H1 (cell line): ENCODE results near the gene MCRS1. TPM values are rescaled to one million over a fixed set of nuclear protein-coding genes. Genes with fewer than 3 reads are reported as not detected.

ENCODE experiments used
- CTCF ChIA-PET: fragments of 300-600 bp; sonication (Branson Sonifier 250); formaldehyde crosslinking; loops from one replicate; lab custom pipeline; 2021; ENCODE audit not compliant: partially characterized antibody; lab: Charles Lee
- POLR2A ChIA-PET: fragments of 300-600 bp; sonication (Branson Sonifier 250); formaldehyde crosslinking; loops from one replicate; lab custom pipeline; 2021; ENCODE audit warnings: inconsistent platforms; ENCODE audit not compliant: partially characterized antibody; lab: Charles Lee
- DNase-seq, 2 experiments: peaks; one replicate each; pipeline versions ENCODE4 v3.0.0 to v3.0.0-alpha.2; 2010 to 2022; ENCODE audit warnings: low spot score in 2 of 2, low read depth in 1 of 2, mixed read lengths in 1 of 2
- FAIRE-seq: peaks from 2 replicates; lab custom pipeline; 2011; peaks lifted over from hg19 to GRCh38; lab: Jason Lieb, UNC
- H2AFZ ChIP-seq: 2 replicates; pipeline ENCODE4 v1.8.1; 2012; ENCODE audit warnings: low read length, inconsistent platforms
- H2AK5ac ChIP-seq: 2 replicates; pipeline ENCODE4 v1.6.1; 2013; ENCODE audit warnings: low read depth, low read length
- H2BK120ac ChIP-seq: replicated peaks from 2 replicates; pipeline ENCODE3; 2013; ENCODE audit warnings: low read depth, low read length, inconsistent platforms
- H2BK12ac ChIP-seq: 2 replicates; pipeline ENCODE4 v1.6.1; 2013; ENCODE audit warnings: low read depth, low read length
- H2BK15ac ChIP-seq: 2 replicates; pipeline ENCODE4 v1.6.1; 2013; ENCODE audit warnings: low read length
- H2BK20ac ChIP-seq: 2 replicates; pipeline ENCODE4 v1.6.1; 2013; ENCODE audit warnings: low read length
- H2BK5ac ChIP-seq: 2 replicates; pipeline ENCODE4 v1.6.1; 2013; ENCODE audit warnings: low read depth, low read length
- H3K14ac ChIP-seq: 2 replicates; pipeline ENCODE4 v1.6.1; 2013; ENCODE audit warnings: inconsistent platforms; ENCODE audit not compliant: insufficient read length
- H3K18ac ChIP-seq: 2 replicates; pipeline ENCODE4 v1.6.1; 2013; ENCODE audit warnings: low read length; ENCODE audit errors: extremely low read depth
- H3K23ac ChIP-seq: 2 replicates; pipeline ENCODE4 v1.6.1; 2013; ENCODE audit warnings: inconsistent platforms; ENCODE audit not compliant: insufficient read length
- H3K23me2 ChIP-seq: 2 replicates; pipeline ENCODE4 v1.6.1; 2013; ENCODE audit warnings: low read depth, low read length
- H3K27ac ChIP-seq: 2 replicates; pipeline ENCODE4 v1.6.1; 2011; ENCODE audit warnings: low read depth, low read length, inconsistent platforms
- H3K27me3 ChIP-seq, 4 experiments: replicated peaks in 1 of 4; 1 replicate in 1 of 4; 2 replicates in 3 of 4; pipeline versions ENCODE4 v1.6.1 to v1.8.1; 2011 to 2013; ENCODE audit warnings: low read length in 3 of 4, mild to moderate bottlenecking in 3 of 4, inconsistent platforms in 2 of 4, mixed read lengths in 2 of 4, moderate library complexity in 1 of 4; ENCODE audit not compliant: control insufficient read depth in 3 of 4, insufficient read depth in 3 of 4; ENCODE audit errors: extremely low read depth in 1 of 4
- H3K36me3 ChIP-seq, 4 experiments: 2 replicates each; pipeline versions ENCODE4 v1.6.1 to v1.8.1; 2011 to 2013; ENCODE audit warnings: mild to moderate bottlenecking in 4 of 4, low read length in 3 of 4, moderate library complexity in 2 of 4, control low read depth in 1 of 4, inconsistent platforms in 1 of 4; ENCODE audit not compliant: insufficient read depth in 4 of 4, control insufficient read depth in 2 of 4
- H3K4ac ChIP-seq: replicated peaks from 2 replicates; pipeline ENCODE3; 2013; ENCODE audit warnings: low read length, low read depth, mixed read lengths, inconsistent platforms; ENCODE audit not compliant: insufficient read length
- H3K4me1 ChIP-seq, 4 experiments: replicated peaks in 1 of 4; 1 replicate in 1 of 4; 2 replicates in 3 of 4; pipeline versions ENCODE4 v1.6.1 to v1.8.1; 2011 to 2013; ENCODE audit warnings: low read length in 3 of 4, inconsistent platforms in 2 of 4, mixed read lengths in 1 of 4; ENCODE audit not compliant: insufficient read depth in 4 of 4, control insufficient read depth in 3 of 4
- H3K4me2 ChIP-seq, 2 experiments: 2 replicates each; pipeline versions ENCODE4 v1.6.1 to v1.8.1; 2011 to 2013; ENCODE audit warnings: low read depth in 2 of 2, low read length in 2 of 2, control low read depth in 1 of 2, inconsistent platforms in 1 of 2, mild to moderate bottlenecking in 1 of 2; ENCODE audit not compliant: insufficient read depth in 1 of 2
- H3K4me3 ChIP-seq, 4 experiments: fragments of 200-600, 300-600 bp in 1 of 4; sonication (generic), shearing (Covaris generic), sonication (Bioruptor Twin) in 1 of 4; 2 replicates each; pipeline versions ENCODE4 v1.5.1 to v1.8.1; 2011 to 2016; ENCODE audit warnings: low read length in 4 of 4, low read depth in 3 of 4, control low read depth in 2 of 4, inconsistent platforms in 2 of 4, mild to moderate bottlenecking in 2 of 4, mixed read lengths in 1 of 4, moderate library complexity in 1 of 4; ENCODE audit not compliant: insufficient read depth in 2 of 4; ENCODE audit errors: extremely low read depth in 1 of 4
- H3K56ac ChIP-seq: replicated peaks from 2 replicates; pipeline ENCODE3; 2013; ENCODE audit warnings: low read depth, mild to moderate bottlenecking, mixed read lengths, low read length, inconsistent platforms; ENCODE audit not compliant: insufficient read length
- H3K79me1 ChIP-seq: 2 replicates; pipeline ENCODE4 v1.6.1; 2013; ENCODE audit warnings: low read depth, low read length, control low read depth
- H3K79me2 ChIP-seq, 2 experiments: 2 replicates each; pipeline versions ENCODE4 v1.6.1 to v1.8.1; 2012 to 2013; ENCODE audit warnings: low read length in 2 of 2, mild to moderate bottlenecking in 2 of 2, inconsistent platforms in 1 of 2; ENCODE audit not compliant: insufficient read depth in 2 of 2, control insufficient read depth in 1 of 2
- H3K9ac ChIP-seq, 4 experiments: replicated peaks in 1 of 4; 1 replicate in 1 of 4; 2 replicates in 3 of 4; pipeline versions ENCODE4 v1.6.1 to v1.8.1; 2011 to 2013; ENCODE audit warnings: low read depth in 3 of 4, low read length in 3 of 4, control low read depth in 2 of 4, mild to moderate bottlenecking in 2 of 4, moderate library complexity in 2 of 4, inconsistent platforms in 1 of 4; ENCODE audit errors: extremely low read depth in 1 of 4
- H3K9me3 ChIP-seq, 2 experiments: 2 replicates each; pipeline versions ENCODE4 v1.6.1 to v1.8.1; 2012 to 2013; ENCODE audit warnings: mild to moderate bottlenecking in 2 of 2, moderate library complexity in 2 of 2, control low read depth in 1 of 2, inconsistent platforms in 1 of 2, low read depth in 1 of 2, low read length in 1 of 2, mixed read lengths in 1 of 2; ENCODE audit not compliant: insufficient read depth in 2 of 2
- H4K20me1 ChIP-seq, 2 experiments: replicated peaks in 1 of 2; 2 replicates each; pipeline versions ENCODE3 to v1.8.1; 2011 to 2013; ENCODE audit warnings: inconsistent platforms in 2 of 2, low read length in 2 of 2, mild to moderate bottlenecking in 1 of 2; ENCODE audit not compliant: insufficient read depth in 2 of 2, control insufficient read depth in 1 of 2
- H4K5ac ChIP-seq: 2 replicates; pipeline ENCODE4 v1.6.1; 2013; ENCODE audit warnings: low read length, low read depth, mixed read lengths, inconsistent platforms; ENCODE audit not compliant: insufficient read length
- H4K8ac ChIP-seq: 2 replicates; pipeline ENCODE4 v1.8.0; 2013; ENCODE audit warnings: mild to moderate bottlenecking, moderate library complexity, low read length, inconsistent platforms; ENCODE audit not compliant: insufficient read depth; ENCODE audit errors: extremely low read depth
- H4K91ac ChIP-seq: replicated peaks from 2 replicates; pipeline ENCODE3; 2013; ENCODE audit warnings: low read length, mixed read lengths, inconsistent platforms; ENCODE audit not compliant: insufficient read length
- EP300 ChIP-seq, 2 experiments: IDR thresholded peaks; 1 replicate in 1 of 2; 2 replicates in 1 of 2; pipeline ENCODE4 v1.6.1; 2011 to 2012; ENCODE audit warnings: low read depth in 2 of 2, low read length in 2 of 2, mild to moderate bottlenecking in 2 of 2, borderline replicate concordance in 1 of 2, inconsistent platforms in 1 of 2, moderate library complexity in 1 of 2
- FOSL1 ChIP-seq: IDR thresholded peaks from 2 replicates; pipeline ENCODE4 v1.6.1; 2011; ENCODE audit warnings: mild to moderate bottlenecking, low read depth, low read length, moderate library complexity; ENCODE audit not compliant: insufficient read depth
- HDAC6 ChIP-seq: IDR thresholded peaks from one replicate; pipeline ENCODE4 v1.7.1; 2012; ENCODE audit warnings: low read depth, mild to moderate bottlenecking, inconsistent platforms, low read length, moderate library complexity
- KDM5A ChIP-seq: fragments of 200-600 bp; IDR thresholded peaks from 2 replicates; pipeline ENCODE4 v1.7.1; 2012; ENCODE audit warnings: mild to moderate bottlenecking, low read length, inconsistent platforms, mixed read lengths
- POLR2AphosphoS5 ChIP-seq: IDR thresholded peaks from 2 replicates; pipeline ENCODE4 v1.6.1; 2011; ENCODE audit warnings: low read depth, low read length
- POU5F1 ChIP-seq: IDR thresholded peaks from 2 replicates; pipeline ENCODE4 v1.6.1; 2011; ENCODE audit warnings: low read depth, mild to moderate bottlenecking, low read length, moderate library complexity
- RBBP5 ChIP-seq: IDR thresholded peaks from 2 replicates; pipeline ENCODE4 v1.7.1; 2012; ENCODE audit warnings: low read depth, mild to moderate bottlenecking, inconsistent platforms, low read length, moderate library complexity, borderline replicate concordance
- SIRT6 ChIP-seq: IDR thresholded peaks from one replicate; pipeline ENCODE4 v1.7.1; 2012; ENCODE audit warnings: low read length, inconsistent platforms
- TAF1 ChIP-seq: IDR thresholded peaks from 2 replicates; pipeline ENCODE4 v1.6.1; 2011; ENCODE audit warnings: mild to moderate bottlenecking, low read depth, low read length
- WGBS, 2 experiments: shearing (Covaris generic) in 1 of 2; methylation state at CpG; one replicate each; pipeline versions ENCODE4 v1.1.6 to v1.1.7; 2013 to 2015; ENCODE audit warnings: low lambda C conversion rate in 2 of 2, mixed read lengths in 2 of 2, inconsistent platforms in 1 of 2, low coverage in 1 of 2, missing lambda C conversion rate in 1 of 2; ENCODE audit not compliant: insufficient replicate concordance in 2 of 2, insufficient coverage in 1 of 2, insufficient read length in 1 of 2; ENCODE audit errors: extremely low coverage in 1 of 2, missing lambda C conversion rate in 1 of 2; 5-methylcytosine and 5-hydroxymethylcytosine counted together
- polyA plus RNA-seq, 7 experiments: library from polyadenylated mRNA; depleted of rRNA in 3 of 7; stranded (reverse) in 5 of 7; unstranded in 2 of 7; fragments of >200 nt in 5 of 7; fragments of 200-250 nt in 2 of 7; gene quantifications; 1 replicate in 5 of 7; 2 replicates in 1 of 7; 4 replicates in 1 of 7; pipeline versions ENCODE4 v1.2.1 to v1.2.3, GENCODE V29; 2011 to 2013; ENCODE audit warnings: missing spikeins in 2 of 7, mixed read lengths in 2 of 7
- total RNA-seq: library from RNA; stranded (reverse); fragmentation: NEBNext Ultra II Directional; extraction: Animal tissue kit (Norgen Biotek cat#: 25700); gene quantifications from 2 replicates; pipeline ENCODE4 v1.2.1, GENCODE V29; 2021

Gene MCRS1
- total and polyA plus RNA-seq, 2 of the 8 experiments (the other 6 are each of a cell fraction or from before 2014, with no cell fraction given), result 90.3 to 139 TPM

DNA sequence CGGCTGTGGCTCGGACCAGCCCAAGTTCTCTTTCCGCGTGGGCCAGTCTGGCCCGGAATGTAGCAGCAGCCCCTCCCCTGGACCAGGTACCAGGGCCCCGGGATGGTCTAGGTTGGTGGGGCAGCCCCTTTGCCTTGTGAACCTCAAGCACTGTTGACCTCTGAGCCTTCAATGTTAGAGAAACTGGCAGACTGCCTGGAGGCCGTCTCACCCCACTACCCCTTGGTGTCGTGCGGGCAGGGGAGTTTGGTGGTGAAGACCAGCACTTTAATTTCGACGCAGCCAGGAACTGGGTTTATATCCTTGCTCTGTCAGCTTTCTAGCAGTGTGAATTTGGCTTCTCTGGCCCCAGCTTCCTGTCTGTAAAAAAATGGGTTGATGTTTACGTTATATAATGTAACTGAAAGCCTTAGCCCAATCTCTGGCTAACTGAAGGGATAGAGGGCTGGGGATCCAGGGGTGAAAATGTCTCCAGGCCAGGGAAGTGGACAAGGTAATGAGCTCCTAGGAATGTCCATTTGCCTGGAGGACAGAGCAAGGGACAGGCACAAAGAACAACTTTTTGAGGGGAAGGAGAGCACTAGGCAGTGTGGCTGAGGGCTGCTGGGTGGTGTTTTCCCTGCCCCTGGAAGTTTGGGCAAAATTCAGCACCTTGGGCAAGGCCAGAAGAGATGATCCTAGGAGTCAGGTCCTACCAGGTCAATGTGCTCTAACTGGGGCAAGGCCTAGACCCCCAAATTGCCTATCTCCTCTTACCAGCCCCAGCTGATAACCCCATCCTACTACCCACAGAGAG lies 11.4 kb downstream of the MCRS1 start:
- Histone ChIP-seq H2BK120ac (no peak overlapping the region), H2BK12ac (no peak overlapping the region), H3K23ac (no peak overlapping the region), H4K8ac (peak overlapping the region; percentile 12; the same call in 1 of the 2 replicates), H3K56ac (no peak overlapping the region), H3K79me2 (no peaks in the 10 kb centered on the region), H3K4me3 (no peak overlapping the region), H3K4ac (no peak overlapping the region), H4K20me1 (peaks cover 0 to 5% of the 10 kb centered on the region in 2 experiments), H3K9ac (no peak overlapping the region), H2AK5ac (no peak overlapping the region), H3K4me2 (no peak overlapping the region), H2BK5ac (no peak overlapping the region), H3K27me3 (peaks cover 0 to 2% (median 0%) of the 10 kb centered on the region in 4 experiments; a peak in 2 of 7 replicates), H2BK20ac (no peak overlapping the region), H3K36me3 (peaks cover 14 to 37% (median 23%) of the 10 kb centered on the region in 4 experiments; a peak in 6 of 8 replicates), H3K14ac (no peak overlapping the region), H3K9me3 (no peaks in the 10 kb centered on the region), H3K23me2 (no peaks in the 10 kb centered on the region), H3K79me1 (no peaks in the 10 kb centered on the region), H3K27ac (no peak overlapping the region), H4K5ac (no peak overlapping the region)
- POLR2A ChIA-PET, result interaction anchor here (0.5 to 3.3 kb wide), 8 partner anchors 8 to 244 kb away, joined by 3 to 12 read pairs (median 5); partner anchors contain the start of genes MCRS1 and SPATS2
- CTCF ChIA-PET, result interaction anchor here (1.1 to 14.0 kb wide), 11 partner anchors 8 to 214 kb away, joined by 3 to 171 read pairs (median 4); partner anchors contain the start of gene MCRS1
- no peak for DNase-seq
- FAIRE-seq, result no peak
- WGBS, 2 experiments, result 93% methylated on average over 10 of the region's 12 CpGs; no CpG with 5 or more reads in 1 of the 2 experiments
- TF ChIP-seq RBBP5 (no peak), FOSL1 (no peak), EP300 (IDR thresholded peaks at IDR 0.05; ENCODE audit: borderline replicate concordance in 1 of 2, low read depth in 2 of 2, low read length in 2 of 2) (no peak), POLR2AphosphoS5 (no peak), HDAC6 (no peak), TAF1 (no peak), SIRT6 (no peak), POU5F1 (no peak), KDM5A (no peak)
- TF ChIP-seq, all 59 proteins: peak for 0
- Histone ChIP-seq H4K91ac (no peak overlapping the region), H3K4me1 (no peaks in the 10 kb centered on the region; a peak in 1 of 7 replicates), H3K18ac (no peak overlapping the region), H2BK15ac (no peak overlapping the region), H2AFZ (no peak overlapping the region)
